ENCODE measurements around the gene UBE2C. TPM values are rescaled to one million over a fixed set of nuclear protein-coding genes. Genes with fewer than 3 reads are reported as not detected.

The UBE2C gene
- total RNA-seq, 1 experiment from 2014 or later, result 205 TPM

DNA sequence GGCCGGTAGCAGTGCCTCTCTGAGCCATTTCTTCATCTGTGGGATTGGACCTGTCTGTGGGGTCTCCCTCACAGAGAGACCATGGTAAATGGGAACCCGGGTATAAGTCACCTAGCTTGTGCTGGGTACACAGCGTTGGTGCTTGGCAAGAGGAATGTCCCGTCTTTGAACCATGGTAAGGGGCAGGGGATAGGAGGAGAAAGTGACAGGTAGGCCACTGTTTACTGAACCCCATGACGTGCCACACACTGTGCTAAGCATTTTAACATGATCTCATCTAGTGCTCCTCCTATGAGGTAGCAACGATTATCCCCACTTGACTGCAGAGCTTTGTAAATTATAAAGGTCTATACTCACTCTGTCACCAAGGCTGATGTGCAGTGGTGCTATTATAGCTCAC, 15.3 kb downstream of the UBE2C start:
- no peaks in the 10 kb centered on the region for H3K27me3 ChIP-seq (ENCODE audit: insufficient read depth, low read length)
- H3K4me1 ChIP-seq (ENCODE audit: control insufficient read depth in 1 of 2, insufficient read depth in 2 of 2, low read length in 2 of 2), result peaks cover 13 to 18% of the 10 kb centered on the region in 2 experiments; a peak in 3 of 4 replicates
- H3K4me3 ChIP-seq (replicated peaks in 1 of 2; ENCODE audit: low read depth in 1 of 2, low read length in 2 of 2), result no peak overlapping the region
- no peak overlapping the region for H3K9ac ChIP-seq (ENCODE audit: low read length)
- RAD21 ChIA-PET (ENCODE audit: low non-redundant PET in 1 of 2, low total read pairs in 2 of 2, uncharacterized antibody in 2 of 2, unreplicated experiment in 2 of 2), result no interaction called here
- POLR2A ChIA-PET, result no interaction called here
- H3K79me2 ChIP-seq (ENCODE audit: insufficient read depth, low read length), result no peaks in the 10 kb centered on the region
- H4K20me1 ChIP-seq (ENCODE audit: insufficient read depth), result no peaks in the 10 kb centered on the region
- H3K9me3 ChIP-seq (ENCODE audit: control insufficient read depth in 1 of 2, insufficient read depth in 1 of 2, low read depth in 1 of 2, low read length in 2 of 2), result no peaks in the 10 kb centered on the region
- no peak overlapping the region for H2AFZ ChIP-seq (ENCODE audit: low read depth, low read length, poor library complexity, severe bottlenecking)
- H3K36me3 ChIP-seq (ENCODE audit: control insufficient read depth in 1 of 2, insufficient read depth in 2 of 2, low read length in 2 of 2), result no peaks in the 10 kb centered on the region
- no TSS peak for BruUV-seq (replicated peaks)
- TF ChIP-seq ZNF274 (IDR thresholded peaks at IDR 0.05; ENCODE audit: low read depth, low read length), result no peak
- TF ChIP-seq JUND (IDR thresholded peaks at IDR 0.05), result no peak
- no peak for TF ChIP-seq CEBPB (IDR thresholded peaks at IDR 0.05; ENCODE audit: low read depth)
- no peak for TF ChIP-seq SIN3A (IDR thresholded peaks at IDR 0.05; ENCODE audit: low read depth)
- TF ChIP-seq, protein P1, sequence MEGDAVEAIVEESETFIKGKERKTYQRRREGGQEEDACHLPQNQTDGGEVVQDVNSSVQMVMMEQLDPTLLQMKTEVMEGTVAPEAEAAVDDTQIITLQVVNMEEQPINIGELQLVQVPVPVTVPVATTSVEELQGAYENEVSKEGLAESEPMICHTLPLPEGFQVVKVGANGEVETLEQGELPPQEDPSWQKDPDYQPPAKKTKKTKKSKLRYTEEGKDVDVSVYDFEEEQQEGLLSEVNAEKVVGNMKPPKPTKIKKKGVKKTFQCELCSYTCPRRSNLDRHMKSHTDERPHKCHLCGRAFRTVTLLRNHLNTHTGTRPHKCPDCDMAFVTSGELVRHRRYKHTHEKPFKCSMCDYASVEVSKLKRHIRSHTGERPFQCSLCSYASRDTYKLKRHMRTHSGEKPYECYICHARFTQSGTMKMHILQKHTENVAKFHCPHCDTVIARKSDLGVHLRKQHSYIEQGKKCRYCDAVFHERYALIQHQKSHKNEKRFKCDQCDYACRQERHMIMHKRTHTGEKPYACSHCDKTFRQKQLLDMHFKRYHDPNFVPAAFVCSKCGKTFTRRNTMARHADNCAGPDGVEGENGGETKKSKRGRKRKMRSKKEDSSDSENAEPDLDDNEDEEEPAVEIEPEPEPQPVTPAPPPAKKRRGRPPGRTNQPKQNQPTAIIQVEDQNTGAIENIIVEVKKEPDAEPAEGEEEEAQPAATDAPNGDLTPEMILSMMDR (IDR thresholded peaks at IDR 0.05 in 2 of 3, conservative IDR thresholded peaks at IDR 0.05 in 1 of 3; ENCODE audit: borderline replicate concordance in 1 of 3, insufficient read depth in 1 of 3, low read depth in 2 of 3, low read length in 2 of 3), result no peak
- TF ChIP-seq POLR2AphosphoS5 (IDR thresholded peaks at IDR 0.05; ENCODE audit: low read depth, low read length), result no peak
- TF ChIP-seq RAD21 (IDR thresholded peaks at IDR 0.05; ENCODE audit: low read depth), result no peak
- TF ChIP-seq ELF1 (IDR thresholded peaks at IDR 0.05; ENCODE audit: borderline replicate concordance, low read depth), result no peak
- no peak for TF ChIP-seq ZFX (IDR thresholded peaks at IDR 0.05)
- no peak for ATAC-seq
- H3K27ac ChIP-seq (ENCODE audit: low read depth, low read length), result no peak overlapping the region
- intact Hi-C loops (cut with micrococcal nuclease), result no loop called here
- no peaks in the 10 kb centered on the region for H3K9me2 ChIP-seq (ENCODE audit: insufficient read depth)
- CTCF ChIA-PET, result no interaction called here
- DNase-seq (ENCODE audit: low read depth, low spot score), result no peak
- H3K4me2 ChIP-seq (ENCODE audit: low read length), result no peak overlapping the region

DNA sequence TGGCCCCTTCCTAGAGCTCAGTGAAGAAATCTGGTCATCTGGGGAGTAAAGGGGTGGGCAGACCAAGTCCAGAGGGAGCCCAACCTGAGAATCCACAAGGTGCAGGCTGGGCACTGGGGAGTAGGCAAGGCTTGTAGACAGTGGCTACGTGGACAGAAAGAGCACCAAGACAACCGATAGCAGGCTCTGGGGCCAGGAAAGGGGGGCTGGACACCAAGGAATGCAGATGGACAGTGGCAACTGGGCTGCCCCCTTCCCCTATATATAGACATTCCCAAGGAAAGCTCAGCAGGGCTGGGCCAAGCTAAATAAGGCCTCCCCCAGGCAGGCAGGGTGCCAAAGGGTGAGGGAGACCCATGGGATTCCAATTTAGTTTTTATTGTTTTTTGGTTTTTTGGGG, 16.1 kb downstream of the UBE2C start:
- no peaks in the 10 kb centered on the region for H3K36me3 ChIP-seq (ENCODE audit: control insufficient read depth in 1 of 2, insufficient read depth in 2 of 2, low read length in 2 of 2)
- ATAC-seq (no peak), DNase-seq (ENCODE audit: low read depth, low spot score) (no peak)
- no peak overlapping the region for H3K4me3 ChIP-seq (replicated peaks in 1 of 2; ENCODE audit: low read depth in 1 of 2, low read length in 2 of 2)
- ChIA-PET POLR2A (no interaction called here), CTCF (no interaction called here), RAD21 (ENCODE audit: low non-redundant PET in 1 of 2, low total read pairs in 2 of 2, uncharacterized antibody in 2 of 2, unreplicated experiment in 2 of 2) (no interaction called here)
- no peaks in the 10 kb centered on the region for H3K79me2 ChIP-seq (ENCODE audit: insufficient read depth, low read length)
- H2AFZ ChIP-seq (ENCODE audit: low read depth, low read length, poor library complexity, severe bottlenecking), result no peak overlapping the region
- H3K27ac ChIP-seq (ENCODE audit: low read depth, low read length), result no peak overlapping the region
- H3K4me2 ChIP-seq (ENCODE audit: low read length), result no peak overlapping the region
- H4K20me1 ChIP-seq (ENCODE audit: insufficient read depth), result no peaks in the 10 kb centered on the region
- H3K27me3 ChIP-seq (ENCODE audit: insufficient read depth, low read length), result no peaks in the 10 kb centered on the region
- H3K9ac ChIP-seq (ENCODE audit: low read length), result no peak overlapping the region
- BruUV-seq (replicated peaks), result no TSS peak
- H3K4me1 ChIP-seq (ENCODE audit: control insufficient read depth in 1 of 2, insufficient read depth in 2 of 2, low read length in 2 of 2), result peaks cover 15 to 20% of the 10 kb centered on the region in 2 experiments; a peak in 3 of 4 replicates
- intact Hi-C loops (cut with micrococcal nuclease), result no loop called here
- no peaks in the 10 kb centered on the region for H3K9me2 ChIP-seq (ENCODE audit: insufficient read depth)
- H3K9me3 ChIP-seq (ENCODE audit: control insufficient read depth in 1 of 2, insufficient read depth in 1 of 2, low read depth in 1 of 2, low read length in 2 of 2), result no peaks in the 10 kb centered on the region
- TF ChIP-seq, protein P2, sequence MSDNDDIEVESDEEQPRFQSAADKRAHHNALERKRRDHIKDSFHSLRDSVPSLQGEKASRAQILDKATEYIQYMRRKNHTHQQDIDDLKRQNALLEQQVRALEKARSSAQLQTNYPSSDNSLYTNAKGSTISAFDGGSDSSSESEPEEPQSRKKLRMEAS (IDR thresholded peaks at IDR 0.05), result no peak
- no peak for TF ChIP-seq EZH2phosphoT487 (IDR thresholded peaks at IDR 0.05; ENCODE audit: borderline replicate concordance)
- TF ChIP-seq, protein P1 (IDR thresholded peaks at IDR 0.05 in 2 of 3, conservative IDR thresholded peaks at IDR 0.05 in 1 of 3; ENCODE audit: borderline replicate concordance in 1 of 3, insufficient read depth in 1 of 3, low read depth in 2 of 3, low read length in 2 of 3), result no peak
- TF ChIP-seq, protein P3, sequence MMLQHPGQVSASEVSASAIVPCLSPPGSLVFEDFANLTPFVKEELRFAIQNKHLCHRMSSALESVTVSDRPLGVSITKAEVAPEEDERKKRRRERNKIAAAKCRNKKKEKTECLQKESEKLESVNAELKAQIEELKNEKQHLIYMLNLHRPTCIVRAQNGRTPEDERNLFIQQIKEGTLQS (IDR thresholded peaks at IDR 0.05), result no peak
- no peak for TF ChIP-seq ZFX (IDR thresholded peaks at IDR 0.05)
- TF ChIP-seq, protein P4, sequence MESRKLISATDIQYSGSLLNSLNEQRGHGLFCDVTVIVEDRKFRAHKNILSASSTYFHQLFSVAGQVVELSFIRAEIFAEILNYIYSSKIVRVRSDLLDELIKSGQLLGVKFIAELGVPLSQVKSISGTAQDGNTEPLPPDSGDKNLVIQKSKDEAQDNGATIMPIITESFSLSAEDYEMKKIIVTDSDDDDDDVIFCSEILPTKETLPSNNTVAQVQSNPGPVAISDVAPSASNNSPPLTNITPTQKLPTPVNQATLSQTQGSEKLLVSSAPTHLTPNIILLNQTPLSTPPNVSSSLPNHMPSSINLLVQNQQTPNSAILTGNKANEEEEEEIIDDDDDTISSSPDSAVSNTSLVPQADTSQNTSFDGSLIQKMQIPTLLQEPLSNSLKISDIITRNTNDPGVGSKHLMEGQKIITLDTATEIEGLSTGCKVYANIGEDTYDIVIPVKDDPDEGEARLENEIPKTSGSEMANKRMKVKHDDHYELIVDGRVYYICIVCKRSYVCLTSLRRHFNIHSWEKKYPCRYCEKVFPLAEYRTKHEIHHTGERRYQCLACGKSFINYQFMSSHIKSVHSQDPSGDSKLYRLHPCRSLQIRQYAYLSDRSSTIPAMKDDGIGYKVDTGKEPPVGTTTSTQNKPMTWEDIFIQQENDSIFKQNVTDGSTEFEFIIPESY (IDR thresholded peaks at IDR 0.05; ENCODE audit: extremely low read depth, insufficient replicate concordance, low read length), result no peak
- no peak for TF ChIP-seq ZNF274 (IDR thresholded peaks at IDR 0.05; ENCODE audit: low read depth, low read length)
- TF ChIP-seq POLR2AphosphoS5 (IDR thresholded peaks at IDR 0.05; ENCODE audit: low read depth, low read length), result no peak
- no peak for TF ChIP-seq RAD21 (IDR thresholded peaks at IDR 0.05; ENCODE audit: low read depth)
- no peak for TF ChIP-seq CBX3 (IDR thresholded peaks at IDR 0.05; ENCODE audit: low read depth)

All from HCT116 (cell line).